ENCODE data around the gene PTPN1. TPM values are rescaled to one million over a fixed set of nuclear protein-coding genes. Genes with fewer than 3 reads are reported as not detected.
A peak's percentile ranks its signal among the peaks of the same experiment; 100 is the strongest.

Gene PTPN1
- polyA plus RNA-seq, 1 donor: 18.4 TPM

DNA sequence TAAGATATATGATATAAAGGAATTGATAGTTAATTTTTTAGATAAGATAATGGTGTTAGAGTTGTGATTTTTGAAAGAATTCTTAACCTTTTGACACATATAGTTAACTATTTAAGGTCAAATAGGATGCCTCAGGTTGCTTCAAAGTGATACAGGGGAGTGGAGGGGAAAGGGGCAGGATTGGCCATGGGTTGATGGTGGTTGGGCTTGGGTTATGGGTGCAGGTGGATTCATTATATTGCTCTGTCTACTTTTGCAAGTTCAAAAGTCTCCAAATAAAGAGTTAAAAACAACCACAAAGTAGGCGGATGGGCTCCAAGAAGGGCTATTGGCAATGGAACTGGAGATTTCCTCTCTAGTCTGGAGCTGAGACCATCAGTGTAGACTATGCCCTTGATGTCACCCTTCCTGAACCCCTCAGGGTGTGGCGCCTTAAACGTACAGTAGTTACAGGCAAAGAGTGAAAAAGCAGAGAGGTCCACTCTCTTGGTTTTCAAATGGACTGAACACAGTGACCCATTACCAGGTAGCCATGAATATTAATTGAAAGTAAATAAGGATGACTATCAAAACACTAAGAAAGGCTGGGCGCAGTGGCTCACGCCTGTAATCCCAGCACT lies 81.2 kb downstream of the PTPN1 start:
- no CpG with 5 or more reads among the region's 5 CpGs for WGBS (ENCODE audit: insufficient coverage, low lambda C conversion rate)
- Histone ChIP-seq H3K27me3 (ENCODE audit: control insufficient read depth, insufficient read depth, low read length) (peaks cover 6% of the 10 kb centered on the region), H3K9me3 (ENCODE audit: control insufficient read depth, low read depth, low read length) (peaks cover 3% of the 10 kb centered on the region), H3K4me3 (ENCODE audit: low read length) (no peak overlapping the region), H3K36me3 (ENCODE audit: control insufficient read depth, insufficient read depth, low read length) (peaks cover 22% of the 10 kb centered on the region), H3K4me1 (ENCODE audit: control insufficient read depth, insufficient read depth, low read length) (peaks cover 3% of the 10 kb centered on the region), H3K27ac (ENCODE audit: low read length) (no peak overlapping the region)
- no peak for DNase-seq

DNA sequence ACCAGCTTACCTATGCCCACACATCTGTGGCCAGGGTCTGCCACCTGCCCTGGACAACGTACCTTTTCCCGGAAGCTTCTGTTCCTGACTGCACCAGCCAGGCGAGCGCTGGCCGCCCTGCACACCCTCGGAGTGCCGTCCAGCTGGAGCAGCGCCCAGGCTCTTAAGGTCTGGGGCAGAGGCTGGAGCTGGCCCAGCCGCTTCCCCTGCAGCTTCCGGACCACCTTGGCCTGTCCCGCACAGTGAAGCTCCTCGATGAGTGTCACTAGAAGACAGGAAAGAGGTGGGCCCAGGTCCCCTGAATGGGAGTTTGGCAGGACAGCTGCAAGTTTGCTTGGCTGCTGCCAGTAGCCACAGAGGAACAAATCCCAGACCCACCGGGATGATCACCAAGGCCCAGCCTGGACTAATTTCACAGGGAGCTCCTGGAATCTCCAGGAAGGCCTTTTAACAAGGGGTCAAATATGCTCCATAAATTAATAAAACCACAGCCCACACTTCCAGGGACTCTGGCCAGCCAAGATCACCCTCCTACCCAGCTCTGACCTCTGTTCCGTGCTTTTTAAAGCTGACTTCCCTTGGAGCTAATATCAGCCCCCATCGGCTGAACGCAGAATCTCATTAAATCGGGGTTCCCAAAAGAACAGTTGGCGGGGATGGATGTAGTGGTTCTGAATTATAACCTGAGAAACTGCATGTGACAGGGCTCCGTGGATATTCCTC lies 82.3 kb downstream of the PTPN1 start:
- Histone ChIP-seq H3K9me3 (ENCODE audit: control insufficient read depth, low read depth, low read length) (peaks cover 3% of the 10 kb centered on the region), H3K27me3 (ENCODE audit: control insufficient read depth, insufficient read depth, low read length) (peaks cover 6% of the 10 kb centered on the region), H3K4me1 (ENCODE audit: control insufficient read depth, insufficient read depth, low read length) (peaks cover 7% of the 10 kb centered on the region), H3K27ac (ENCODE audit: low read length) (no peak overlapping the region), H3K36me3 (ENCODE audit: control insufficient read depth, insufficient read depth, low read length) (peaks cover 12% of the 10 kb centered on the region), H3K4me3 (ENCODE audit: low read length) (no peak overlapping the region)
- WGBS (ENCODE audit: insufficient coverage, low lambda C conversion rate): no CpG with 5 or more reads among the region's 19 CpGs
- no peak for DNase-seq

- peaks cover 6% of the 10 kb centered on the region for H3K27me3 ChIP-seq (ENCODE audit: control insufficient read depth, insufficient read depth, low read length)
These were observed 82.8 kb downstream of the PTPN1 start for GRCh38 chr20:50593005-50593335.

GRCh38 chr20:50594231-50594590 lies 84.0 kb downstream of the PTPN1 start:
- no CpG with 5 or more reads among the region's 11 CpGs for WGBS (ENCODE audit: insufficient coverage, low lambda C conversion rate)
- Histone ChIP-seq H3K4me3 (ENCODE audit: low read length) (no peak overlapping the region), H3K4me1 (ENCODE audit: control insufficient read depth, insufficient read depth, low read length) (peaks cover 7% of the 10 kb centered on the region), H3K27me3 (ENCODE audit: control insufficient read depth, insufficient read depth, low read length) (peaks cover 6% of the 10 kb centered on the region), H3K27ac (ENCODE audit: low read length) (no peak overlapping the region), H3K36me3 (ENCODE audit: control insufficient read depth, insufficient read depth, low read length) (peaks cover 3% of the 10 kb centered on the region), H3K9me3 (ENCODE audit: control insufficient read depth, low read depth, low read length) (no peaks in the 10 kb centered on the region)
- DNase-seq: no peak

More at GRCh38 chr20:50593005-50593335, 82.8 kb downstream of the PTPN1 start:
- H3K9me3 ChIP-seq (ENCODE audit: control insufficient read depth, low read depth, low read length): peaks cover 2% of the 10 kb centered on the region
- DNase-seq: no peak
- H3K27ac ChIP-seq (ENCODE audit: low read length): no peak overlapping the region
- no CpG with 5 or more reads among the region's 9 CpGs for WGBS (ENCODE audit: insufficient coverage, low lambda C conversion rate)
- peaks cover 7% of the 10 kb centered on the region for H3K36me3 ChIP-seq (ENCODE audit: control insufficient read depth, insufficient read depth, low read length)
- H3K4me1 ChIP-seq (ENCODE audit: control insufficient read depth, insufficient read depth, low read length): peaks cover 7% of the 10 kb centered on the region
- no peak overlapping the region for H3K4me3 ChIP-seq (ENCODE audit: low read length)

DNA sequence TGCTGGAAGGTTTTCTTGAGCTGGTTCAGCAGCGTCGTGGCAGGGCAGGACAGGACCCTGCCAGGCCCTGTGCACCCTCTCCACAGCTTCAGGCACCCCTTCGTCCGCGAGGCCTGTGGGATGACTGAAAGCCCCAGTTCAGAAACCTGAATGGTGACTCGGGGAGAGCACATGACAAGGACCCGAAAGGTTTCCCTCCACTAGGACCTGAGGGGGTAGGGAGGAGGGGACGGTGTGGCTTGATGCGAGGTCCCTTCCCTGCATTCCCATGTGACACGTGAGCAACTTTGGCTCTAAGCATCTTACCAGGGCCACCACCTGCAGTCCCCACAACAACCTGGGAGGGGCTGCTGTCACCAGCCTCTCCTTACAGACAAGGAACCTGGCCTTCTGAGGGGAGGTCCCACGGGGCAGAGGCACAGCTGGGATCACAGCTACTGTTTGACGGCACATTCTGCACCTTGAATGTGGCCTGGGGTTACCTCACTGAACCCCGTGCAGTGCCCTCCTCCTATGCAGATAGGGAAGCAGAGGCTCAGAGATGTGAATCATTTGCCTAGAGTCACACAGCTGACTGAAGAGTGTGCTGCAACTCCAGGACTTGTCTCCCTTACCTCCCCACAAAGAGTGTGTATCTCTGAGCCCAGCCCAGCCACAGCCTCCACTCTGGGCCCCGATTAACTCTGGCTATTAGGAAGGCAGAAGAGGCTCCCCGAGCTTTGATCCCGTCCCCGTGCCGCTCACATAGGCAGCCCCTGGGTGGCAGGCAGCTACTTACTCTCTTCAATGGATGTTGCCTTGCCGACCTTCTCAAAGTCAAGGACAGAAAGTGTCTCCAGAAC lies 84.6 kb downstream of the PTPN1 start:
- Histone ChIP-seq H3K9me3 (ENCODE audit: control insufficient read depth, low read depth, low read length) (no peaks in the 10 kb centered on the region), H3K27me3 (ENCODE audit: control insufficient read depth, insufficient read depth, low read length) (peaks cover 6% of the 10 kb centered on the region), H3K4me1 (ENCODE audit: control insufficient read depth, insufficient read depth, low read length) (peaks cover 7% of the 10 kb centered on the region), H3K27ac (ENCODE audit: low read length) (no peak overlapping the region), H3K4me3 (ENCODE audit: low read length) (no peak overlapping the region), H3K36me3 (ENCODE audit: control insufficient read depth, insufficient read depth, low read length) (no peaks in the 10 kb centered on the region)
- no peak for DNase-seq
- no CpG with 5 or more reads among the region's 19 CpGs for WGBS (ENCODE audit: insufficient coverage, low lambda C conversion rate)

DNA sequence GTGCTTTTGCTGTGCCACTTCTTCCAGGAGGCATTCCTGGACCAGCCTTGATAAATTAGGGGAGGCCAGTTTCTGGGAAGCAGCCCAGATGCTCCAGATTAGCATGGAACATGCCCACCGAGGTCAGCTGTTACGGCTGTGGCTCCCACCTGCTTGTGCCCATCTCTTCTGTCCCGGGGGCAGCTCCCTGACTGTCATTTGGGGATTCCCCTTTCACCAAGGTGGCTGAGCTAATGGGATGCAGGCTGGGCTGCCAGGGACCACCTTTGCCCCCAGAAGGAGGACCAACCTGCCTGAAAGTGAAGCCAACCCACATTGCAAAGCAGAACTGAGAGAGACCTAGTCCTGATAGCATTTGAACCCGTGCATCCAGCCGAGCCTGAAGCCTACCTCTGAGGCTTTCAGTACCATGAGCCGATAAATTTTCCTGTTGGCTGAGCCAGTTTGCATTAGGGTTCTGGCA lies 85.3 kb downstream of the PTPN1 start:
- peaks cover 7% of the 10 kb centered on the region for H3K4me1 ChIP-seq (ENCODE audit: control insufficient read depth, insufficient read depth, low read length)
- DNase-seq: no peak
- no CpG with 5 or more reads among the region's 6 CpGs for WGBS (ENCODE audit: insufficient coverage, low lambda C conversion rate)

DNA sequence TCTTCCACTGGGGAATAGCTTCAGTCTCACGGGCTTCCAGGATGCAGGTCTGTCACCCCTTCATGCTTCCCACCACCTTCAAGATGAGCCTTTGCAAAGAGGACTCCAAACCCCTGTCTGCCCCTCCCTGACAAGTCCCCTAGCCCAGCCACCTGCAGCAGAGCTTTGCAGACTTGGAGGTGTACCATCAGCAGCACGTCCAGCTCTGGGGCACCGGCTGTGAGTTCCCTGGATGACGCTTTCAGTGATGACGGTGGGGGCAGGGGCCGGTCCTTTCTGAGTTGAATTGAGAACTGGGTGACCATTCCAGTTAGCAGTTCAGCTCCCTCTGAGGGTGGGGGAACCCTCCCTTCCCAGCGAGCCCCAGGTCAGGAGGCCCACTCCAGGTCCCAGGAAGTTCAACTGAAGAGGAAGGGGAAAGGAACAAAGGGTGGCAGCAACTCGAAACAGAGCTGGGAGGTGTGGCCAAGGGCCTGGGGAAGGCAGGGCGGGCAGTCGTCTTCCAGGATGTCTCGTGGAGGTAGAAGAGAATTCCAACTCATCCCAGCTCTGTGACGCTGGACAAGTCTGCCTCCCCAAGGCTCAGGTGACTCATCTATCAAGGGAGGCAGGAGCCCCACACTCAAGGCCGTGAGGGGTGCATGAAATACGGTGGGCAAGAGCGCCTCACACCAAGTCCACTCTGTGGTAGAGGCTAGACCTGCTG lies 86.0 kb downstream of the PTPN1 start:
- Histone ChIP-seq H3K27me3 (ENCODE audit: control insufficient read depth, insufficient read depth, low read length) (peaks cover 6% of the 10 kb centered on the region), H3K27ac (ENCODE audit: low read length) (no peak overlapping the region), H3K36me3 (ENCODE audit: control insufficient read depth, insufficient read depth, low read length) (no peaks in the 10 kb centered on the region), H3K4me1 (ENCODE audit: control insufficient read depth, insufficient read depth, low read length) (peaks cover 7% of the 10 kb centered on the region), H3K9me3 (ENCODE audit: control insufficient read depth, low read depth, low read length) (no peaks in the 10 kb centered on the region), H3K4me3 (ENCODE audit: low read length) (no peak overlapping the region)
- no CpG with 5 or more reads among the region's 15 CpGs for WGBS (ENCODE audit: insufficient coverage, low lambda C conversion rate)
- DNase-seq: peak; percentile 31 to 49

More for the DNA sequence above, 85.3 kb downstream of the PTPN1 start:
- H3K4me3 ChIP-seq (ENCODE audit: low read length): no peak overlapping the region
- no peaks in the 10 kb centered on the region for H3K36me3 ChIP-seq (ENCODE audit: control insufficient read depth, insufficient read depth, low read length)
- peaks cover 6% of the 10 kb centered on the region for H3K27me3 ChIP-seq (ENCODE audit: control insufficient read depth, insufficient read depth, low read length)
- H3K27ac ChIP-seq (ENCODE audit: low read length): no peak overlapping the region
- no peaks in the 10 kb centered on the region for H3K9me3 ChIP-seq (ENCODE audit: control insufficient read depth, low read depth, low read length)

GRCh38 chr20:50596694-50597021 lies 86.5 kb downstream of the PTPN1 start:
- WGBS (ENCODE audit: insufficient coverage, low lambda C conversion rate): no CpG with 5 or more reads among the region's 11 CpGs
- Histone ChIP-seq H3K9me3 (ENCODE audit: control insufficient read depth, low read depth, low read length) (no peaks in the 10 kb centered on the region), H3K36me3 (ENCODE audit: control insufficient read depth, insufficient read depth, low read length) (no peaks in the 10 kb centered on the region), H3K4me1 (ENCODE audit: control insufficient read depth, insufficient read depth, low read length) (peaks cover 7% of the 10 kb centered on the region), H3K27ac (ENCODE audit: low read length) (no peak overlapping the region), H3K27me3 (ENCODE audit: control insufficient read depth, insufficient read depth, low read length) (peaks cover 6% of the 10 kb centered on the region), H3K4me3 (ENCODE audit: low read length) (no peak overlapping the region)
- no peak for DNase-seq

DNA sequence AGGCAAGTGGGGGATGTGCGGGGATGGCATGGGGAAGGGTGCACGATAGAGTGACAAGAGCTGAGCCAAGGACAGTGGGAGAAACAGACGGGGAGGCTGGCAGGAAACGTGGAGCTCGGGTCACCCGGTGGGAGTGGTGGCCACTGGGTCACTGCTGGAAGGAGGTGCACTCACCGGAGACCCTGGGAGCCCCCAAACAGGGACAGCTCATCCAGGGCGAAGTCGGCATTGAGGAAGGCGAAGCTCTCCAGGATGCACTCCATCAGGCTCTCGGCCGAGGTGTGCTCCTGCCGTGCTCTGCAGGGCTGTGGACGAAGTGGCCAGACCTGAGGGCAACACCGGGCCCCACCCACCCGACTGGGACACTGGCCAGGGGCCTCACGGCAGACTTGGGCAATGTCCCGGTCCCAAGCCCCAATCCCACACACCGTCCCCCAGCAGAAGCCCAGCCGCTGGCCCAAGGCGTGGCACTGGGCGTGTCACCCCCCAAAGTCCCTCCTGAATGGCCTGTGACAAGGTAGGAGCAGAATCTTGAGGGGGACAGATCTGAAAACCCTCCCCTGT lies 87.3 kb downstream of the PTPN1 start:
- no CpG with 5 or more reads among the region's 22 CpGs for WGBS (ENCODE audit: insufficient coverage, low lambda C conversion rate)
- Histone ChIP-seq H3K36me3 (ENCODE audit: control insufficient read depth, insufficient read depth, low read length) (no peaks in the 10 kb centered on the region), H3K27ac (ENCODE audit: low read length) (no peak overlapping the region), H3K27me3 (ENCODE audit: control insufficient read depth, insufficient read depth, low read length) (peaks cover 6% of the 10 kb centered on the region), H3K9me3 (ENCODE audit: control insufficient read depth, low read depth, low read length) (no peaks in the 10 kb centered on the region), H3K4me3 (ENCODE audit: low read length) (no peak overlapping the region), H3K4me1 (ENCODE audit: control insufficient read depth, insufficient read depth, low read length) (peaks cover 7% of the 10 kb centered on the region)
- DNase-seq: no peak

DNA sequence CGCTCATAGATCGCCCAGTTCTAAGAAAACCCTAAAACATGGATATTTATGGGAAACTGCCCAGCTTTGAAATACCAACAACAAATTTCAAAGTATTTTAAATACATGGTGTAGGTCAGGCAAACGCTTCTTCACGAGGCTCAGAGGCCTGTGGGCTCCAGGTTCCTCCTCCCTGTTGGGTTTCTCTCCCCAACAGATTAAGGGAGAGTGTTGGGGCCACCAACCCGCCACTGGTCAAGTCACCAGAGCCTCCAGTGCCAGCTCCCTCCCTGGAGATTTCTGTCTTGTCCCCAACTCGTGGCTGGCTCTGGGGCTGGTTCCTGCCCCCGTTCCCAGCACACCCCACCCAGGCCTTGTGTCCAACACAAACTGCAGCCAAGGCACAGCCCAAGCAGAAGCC lies 87.9 kb downstream of the PTPN1 start:
- no peak for DNase-seq
- no CpG with 5 or more reads among the region's 7 CpGs for WGBS (ENCODE audit: insufficient coverage, low lambda C conversion rate)
- Histone ChIP-seq H3K27me3 (ENCODE audit: control insufficient read depth, insufficient read depth, low read length) (peaks cover 6% of the 10 kb centered on the region), H3K27ac (ENCODE audit: low read length) (no peak overlapping the region), H3K36me3 (ENCODE audit: control insufficient read depth, insufficient read depth, low read length) (no peaks in the 10 kb centered on the region), H3K4me1 (ENCODE audit: control insufficient read depth, insufficient read depth, low read length) (peaks cover 7% of the 10 kb centered on the region), H3K4me3 (ENCODE audit: low read length) (no peak overlapping the region), H3K9me3 (ENCODE audit: control insufficient read depth, low read depth, low read length) (no peaks in the 10 kb centered on the region)

Data from large intestine (tissue), 3 donors.